Fibroblast of mammary gland (primary cell): ENCODE data around the gene PGS1.

Source experiments
- DNase-seq: peaks from one replicate; pipeline ENCODE4 v3.0.0-alpha.2; 2010; ENCODE audit warnings: low read depth
- H3K4me3 ChIP-seq: 2 replicates; pipeline ENCODE4 v1.5.1; 2011; ENCODE audit warnings: low read depth, mild to moderate bottlenecking, low read length, moderate library complexity; ENCODE audit not compliant: control insufficient read depth
- TF ChIP-seq, protein P1 (sequence below): conservative IDR thresholded peaks from 2 replicates; pipeline ENCODE4 v1.5.1; 2011; ENCODE audit warnings: low read depth, low read length, inconsistent platforms; ENCODE audit not compliant: control insufficient read depth, insufficient read depth

PGS1 gene

DNA sequence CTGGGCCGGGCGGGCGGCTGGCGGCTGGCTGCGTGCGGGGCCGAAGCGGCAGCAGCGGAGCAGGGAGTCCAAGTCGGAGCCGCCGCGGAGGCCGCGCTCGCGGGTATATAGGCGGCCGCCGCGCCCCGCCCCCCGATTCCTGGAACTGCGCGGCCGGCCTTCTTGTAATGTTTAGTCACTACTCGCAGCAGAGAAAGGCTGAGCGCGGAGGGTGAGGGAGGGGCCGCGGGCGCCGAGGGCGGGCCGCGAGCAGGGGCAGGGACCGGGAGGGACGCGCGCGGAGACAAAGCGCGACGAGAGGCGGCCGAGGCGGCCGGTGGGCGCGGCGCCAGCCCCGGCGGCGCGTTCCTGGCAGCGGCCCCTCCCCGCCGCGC is 18.5 kb upstream of the PGS1 start, which contains the start of gene SOCS3:
TSS of gene SOCS3 (minus strand) at position 81 of the 374 bp plus-strand sequence. CDS start 982 bp downstream, outside the sequence.
- TF ChIP-seq, protein P1, sequence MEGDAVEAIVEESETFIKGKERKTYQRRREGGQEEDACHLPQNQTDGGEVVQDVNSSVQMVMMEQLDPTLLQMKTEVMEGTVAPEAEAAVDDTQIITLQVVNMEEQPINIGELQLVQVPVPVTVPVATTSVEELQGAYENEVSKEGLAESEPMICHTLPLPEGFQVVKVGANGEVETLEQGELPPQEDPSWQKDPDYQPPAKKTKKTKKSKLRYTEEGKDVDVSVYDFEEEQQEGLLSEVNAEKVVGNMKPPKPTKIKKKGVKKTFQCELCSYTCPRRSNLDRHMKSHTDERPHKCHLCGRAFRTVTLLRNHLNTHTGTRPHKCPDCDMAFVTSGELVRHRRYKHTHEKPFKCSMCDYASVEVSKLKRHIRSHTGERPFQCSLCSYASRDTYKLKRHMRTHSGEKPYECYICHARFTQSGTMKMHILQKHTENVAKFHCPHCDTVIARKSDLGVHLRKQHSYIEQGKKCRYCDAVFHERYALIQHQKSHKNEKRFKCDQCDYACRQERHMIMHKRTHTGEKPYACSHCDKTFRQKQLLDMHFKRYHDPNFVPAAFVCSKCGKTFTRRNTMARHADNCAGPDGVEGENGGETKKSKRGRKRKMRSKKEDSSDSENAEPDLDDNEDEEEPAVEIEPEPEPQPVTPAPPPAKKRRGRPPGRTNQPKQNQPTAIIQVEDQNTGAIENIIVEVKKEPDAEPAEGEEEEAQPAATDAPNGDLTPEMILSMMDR: no peak
- H3K4me3 ChIP-seq: peak within 1 kb of the TSS; percentile 86
- DNase-seq: peak; percentile 94

DNA sequence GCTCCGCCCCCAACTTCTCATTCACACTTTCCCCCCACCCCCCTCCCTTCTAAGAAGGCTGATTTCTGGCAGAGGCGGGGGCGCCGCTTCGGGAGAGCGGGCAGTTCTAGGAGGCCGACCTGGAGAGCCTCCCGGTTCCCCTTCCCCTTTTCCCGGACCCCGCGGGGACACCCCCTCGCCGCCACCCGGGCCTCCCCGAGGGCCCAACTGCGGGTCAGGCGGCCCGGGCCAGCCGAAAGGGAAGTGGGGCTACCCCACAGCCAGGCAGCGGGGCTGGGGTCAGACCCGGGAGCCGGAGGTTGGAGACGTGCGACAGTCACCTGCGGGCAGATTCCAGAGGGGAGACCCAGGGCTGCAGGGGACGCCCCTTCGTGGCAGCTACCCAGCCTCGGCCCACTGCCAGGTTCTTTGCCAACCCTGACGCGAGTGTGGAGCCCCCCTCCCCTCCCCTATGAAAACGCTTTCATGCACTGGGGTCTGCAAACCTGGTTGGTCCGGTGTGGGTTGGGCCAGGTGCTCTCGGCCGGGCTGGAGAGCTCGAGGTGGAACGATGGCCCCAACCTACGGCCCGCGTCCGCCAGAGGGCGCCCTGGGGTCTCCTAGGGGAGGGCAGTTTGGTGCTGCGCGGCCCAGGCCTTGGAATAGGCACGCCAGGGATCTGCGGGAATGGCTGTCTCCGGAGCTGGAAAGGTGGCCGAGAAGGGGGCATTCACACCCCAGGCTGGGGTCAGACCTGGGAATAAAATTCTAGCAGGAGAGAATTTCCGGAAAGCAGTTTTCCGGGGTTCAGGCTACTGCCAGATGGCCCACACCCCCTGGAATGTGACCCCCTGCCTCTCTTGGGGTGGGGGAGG is 17.9 kb upstream of the PGS1 start:
- TF ChIP-seq, protein P1: peak; percentile 82
- peak overlapping the region; percentile 43 for H3K4me3 ChIP-seq
- DNase-seq: peak; percentile 79

DNA sequence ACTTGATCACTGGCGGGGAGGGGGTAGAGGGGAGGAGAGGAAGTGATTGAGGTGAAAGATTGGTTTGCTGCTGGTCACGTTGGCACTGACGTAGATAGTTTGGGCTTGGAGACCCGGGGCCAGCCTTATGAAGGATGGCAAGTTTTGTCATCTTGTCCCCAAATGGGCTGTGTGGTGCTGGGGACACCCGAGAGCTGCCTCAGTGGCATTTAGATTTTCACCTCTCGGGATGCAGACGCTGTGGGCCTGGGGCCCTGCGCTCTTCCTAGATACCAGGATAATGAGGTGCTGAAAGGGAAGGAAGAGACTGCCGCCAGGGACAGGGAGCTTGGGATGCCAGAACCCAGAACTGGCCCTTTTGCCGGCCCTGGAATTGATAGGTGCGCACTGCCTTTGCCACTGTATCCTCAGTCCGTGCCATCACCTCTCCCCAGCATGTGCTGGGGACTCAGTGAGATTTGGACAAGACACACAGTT is 17.2 kb upstream of the PGS1 start:
- DNase-seq: no peak
- TF ChIP-seq, protein P1: no peak
- H3K4me3 ChIP-seq: no peak overlapping the region

DNA sequence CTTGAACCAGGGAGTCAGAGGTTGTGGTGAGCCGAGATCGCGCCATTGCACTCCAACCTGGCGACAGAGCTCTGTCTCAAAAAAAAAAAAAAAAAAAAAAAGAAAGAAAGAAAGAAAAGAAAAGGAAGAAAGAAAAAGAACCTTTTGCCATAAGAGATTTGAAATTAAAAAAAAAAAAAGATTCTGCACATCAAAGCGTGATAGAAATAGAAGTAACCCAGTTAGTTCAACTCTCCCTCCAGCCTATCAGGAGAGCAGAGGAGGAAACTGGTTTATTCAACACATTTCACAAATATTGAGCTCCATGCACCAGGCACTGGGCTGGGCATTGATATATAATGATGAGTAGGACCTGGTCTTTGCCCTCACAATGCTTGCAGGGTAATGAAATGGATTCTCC is 16.2 kb upstream of the PGS1 start:
- DNase-seq: no peak

DNA sequence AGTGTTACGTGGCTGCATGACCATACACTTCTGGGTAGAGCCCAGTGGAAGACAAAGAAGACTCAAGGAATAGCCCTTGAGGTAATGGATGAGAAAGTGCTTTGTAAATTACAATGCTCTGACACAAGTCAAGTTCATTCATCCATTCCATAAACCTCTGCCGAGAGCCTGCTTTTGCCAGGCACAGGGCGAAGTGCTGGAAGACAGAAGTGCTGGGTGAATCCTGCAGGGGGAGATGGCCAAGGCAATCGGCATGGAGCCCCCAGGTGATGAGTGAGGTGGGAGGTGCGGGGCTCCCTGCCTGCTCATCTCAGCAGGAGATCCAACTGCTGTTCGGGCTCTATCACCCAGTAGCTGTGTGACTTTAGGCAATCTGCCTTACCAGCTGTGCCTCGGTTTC is 15.8 kb upstream of the PGS1 start:
- TF ChIP-seq, protein P1: no peak
- DNase-seq: no peak
- H3K4me3 ChIP-seq: no peak overlapping the region

More for the DNA sequence above, 16.2 kb upstream of the PGS1 start:
- H3K4me3 ChIP-seq: no peak overlapping the region
- TF ChIP-seq, protein P1: no peak

DNA sequence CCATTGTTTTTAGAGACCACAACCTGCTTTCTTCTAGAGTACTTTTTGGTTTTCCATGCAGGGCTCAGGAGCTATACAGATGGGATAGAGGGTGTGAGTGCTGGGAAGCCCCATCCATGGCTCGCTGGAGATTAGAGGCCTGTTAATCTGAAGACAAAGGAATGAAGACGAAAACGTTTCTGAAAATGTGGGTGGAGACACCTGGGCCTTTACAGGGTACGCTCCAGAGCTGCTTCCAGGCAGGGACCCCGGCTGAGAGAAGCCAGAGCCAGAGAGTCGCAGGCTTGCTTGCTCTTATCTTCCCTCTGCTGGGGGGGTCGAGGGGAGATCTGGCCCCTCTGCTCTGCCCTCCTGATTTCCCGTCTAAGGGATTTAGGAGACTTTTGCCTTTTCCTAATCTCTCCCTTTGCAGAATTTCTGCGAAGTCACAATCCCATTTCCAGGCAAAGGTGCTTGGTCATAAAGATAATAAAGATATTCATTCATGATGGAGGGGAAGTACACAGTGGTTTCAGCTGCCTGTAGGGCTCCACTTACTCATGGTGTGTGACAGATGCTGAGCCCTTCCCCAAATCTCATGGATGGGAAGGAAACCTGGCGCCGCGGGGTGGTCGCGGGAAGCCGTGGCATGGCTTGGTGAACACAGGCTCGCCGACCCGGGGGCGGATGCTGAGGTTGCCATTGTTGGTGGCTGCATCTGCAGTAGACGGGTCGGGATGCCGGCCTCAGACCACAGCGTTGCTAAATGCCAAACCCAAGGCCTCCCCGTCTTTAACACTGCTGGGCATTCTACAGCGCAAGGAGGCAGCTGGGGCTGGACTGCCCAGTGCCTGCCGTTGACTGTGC is 13.8 kb upstream of the PGS1 start:
- TF ChIP-seq, protein P1: no peak
- no peak overlapping the region for H3K4me3 ChIP-seq
- no peak for DNase-seq
